Spleen (tissue), 7 donors: ENCODE data around the gene SNX30.

ENCODE experiments used
- POLR2A ChIP-seq, 3 donors: fragments of 450-650 bp; IDR thresholded peaks; one replicate each; pipeline ENCODE4 v1.5.1; 2017; ENCODE audit warnings: antibody characterized with exemption in 3 of 3, mild to moderate bottlenecking in 1 of 3
- POLR2AphosphoS5 ChIP-seq, 3 donors: sonication (generic); formaldehyde crosslinking; IDR thresholded peaks; one replicate each; pipeline ENCODE4 v1.5.1; 2017; ENCODE audit warnings: antibody characterized with exemption in 3 of 3
- TF ChIP-seq, protein P1 (sequence below), 11 experiments: fragments of 200-600 bp in 7 of 11; fragments of 450-650 bp in 4 of 11; sonication (generic) in 4 of 11; IDR thresholded peaks in 8 of 11; conservative IDR thresholded peaks in 3 of 11; 1 replicate in 7 of 11; 2 replicates in 4 of 11; pipeline versions ENCODE4 v1.4.0 to v1.8.0; 2016 to 2021; ENCODE audit warnings: antibody characterized with exemption in 11 of 11, inconsistent platforms in 4 of 11, mild to moderate bottlenecking in 1 of 11
- donor health status: DM: no; HTN: no; CAD: no; lungs with moderate emphysema.
- donor health status: DM: no; HTN: no; CAD: no.
- donor health status: DM: no; HTN: no; CAD: no.

DNA sequence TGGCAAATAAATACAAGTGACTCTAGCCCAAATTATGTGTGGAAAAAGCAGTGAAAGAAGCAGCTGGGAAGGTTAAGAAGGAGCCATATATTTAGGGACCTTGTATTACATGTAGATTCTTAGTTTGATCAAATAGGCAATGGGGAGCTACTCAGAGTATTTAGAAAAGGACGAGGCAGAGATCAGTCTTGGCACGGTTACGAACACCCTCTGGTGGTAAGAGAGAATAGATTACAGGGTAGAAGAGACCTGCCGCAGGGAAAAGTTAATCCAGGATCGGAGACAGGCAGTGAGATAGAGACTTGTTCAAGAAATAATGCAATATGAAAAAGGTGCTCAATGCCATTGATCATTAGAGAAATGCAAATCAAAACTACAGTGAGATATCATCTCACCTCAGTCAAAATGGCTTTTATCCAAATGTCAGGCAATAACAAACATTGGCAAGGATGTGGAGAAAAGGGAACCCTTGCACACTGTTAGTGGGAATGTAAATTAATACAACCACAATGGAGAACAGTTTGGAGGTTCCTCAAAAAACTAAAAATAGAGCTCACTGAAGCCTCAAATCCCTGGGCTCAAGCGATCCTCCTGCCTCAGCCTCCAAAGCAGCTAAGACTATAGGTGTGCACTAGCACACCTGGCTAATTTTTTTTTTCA lies 44.7 kb upstream of the SNX30 start:
- TF ChIP-seq, protein P1, sequence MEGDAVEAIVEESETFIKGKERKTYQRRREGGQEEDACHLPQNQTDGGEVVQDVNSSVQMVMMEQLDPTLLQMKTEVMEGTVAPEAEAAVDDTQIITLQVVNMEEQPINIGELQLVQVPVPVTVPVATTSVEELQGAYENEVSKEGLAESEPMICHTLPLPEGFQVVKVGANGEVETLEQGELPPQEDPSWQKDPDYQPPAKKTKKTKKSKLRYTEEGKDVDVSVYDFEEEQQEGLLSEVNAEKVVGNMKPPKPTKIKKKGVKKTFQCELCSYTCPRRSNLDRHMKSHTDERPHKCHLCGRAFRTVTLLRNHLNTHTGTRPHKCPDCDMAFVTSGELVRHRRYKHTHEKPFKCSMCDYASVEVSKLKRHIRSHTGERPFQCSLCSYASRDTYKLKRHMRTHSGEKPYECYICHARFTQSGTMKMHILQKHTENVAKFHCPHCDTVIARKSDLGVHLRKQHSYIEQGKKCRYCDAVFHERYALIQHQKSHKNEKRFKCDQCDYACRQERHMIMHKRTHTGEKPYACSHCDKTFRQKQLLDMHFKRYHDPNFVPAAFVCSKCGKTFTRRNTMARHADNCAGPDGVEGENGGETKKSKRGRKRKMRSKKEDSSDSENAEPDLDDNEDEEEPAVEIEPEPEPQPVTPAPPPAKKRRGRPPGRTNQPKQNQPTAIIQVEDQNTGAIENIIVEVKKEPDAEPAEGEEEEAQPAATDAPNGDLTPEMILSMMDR (IDR thresholded peaks at IDR 0.05 in 8 of 11, conservative IDR thresholded peaks at IDR 0.05 in 3 of 11): peak in 1 of 11 experiments; percentile 11
- TF ChIP-seq POLR2A (IDR thresholded peaks at IDR 0.05): no peak
- no peak for TF ChIP-seq POLR2AphosphoS5 (IDR thresholded peaks at IDR 0.05)
